ENCODE results near the gene SGO1.

DNA sequence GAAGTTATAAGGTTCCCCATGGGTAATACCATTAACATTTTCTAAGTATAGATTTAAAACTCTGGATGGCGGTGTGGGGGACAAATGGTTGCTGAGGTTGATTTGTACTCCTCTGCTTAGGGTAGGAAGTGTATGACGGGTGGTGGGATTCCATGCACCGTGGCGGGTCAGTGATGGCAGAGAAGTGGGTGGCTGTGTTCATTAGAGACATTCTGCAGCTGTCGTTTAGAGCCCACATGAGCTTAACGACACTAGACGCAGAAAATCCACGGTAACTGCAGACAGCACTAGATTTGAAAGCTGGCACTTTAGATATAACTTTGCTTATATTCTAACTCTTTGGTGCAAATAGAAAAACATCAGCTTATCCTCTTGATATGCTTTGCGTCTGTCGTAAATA lies 37.5 kb downstream of the SGO1 start:
- no peak for TF ChIP-seq EZH2 (IDR thresholded peaks at IDR 0.05; ENCODE audit: borderline replicate concordance, low read depth, low read length, poor library complexity, severe bottlenecking)
- TF ChIP-seq, protein P1, sequence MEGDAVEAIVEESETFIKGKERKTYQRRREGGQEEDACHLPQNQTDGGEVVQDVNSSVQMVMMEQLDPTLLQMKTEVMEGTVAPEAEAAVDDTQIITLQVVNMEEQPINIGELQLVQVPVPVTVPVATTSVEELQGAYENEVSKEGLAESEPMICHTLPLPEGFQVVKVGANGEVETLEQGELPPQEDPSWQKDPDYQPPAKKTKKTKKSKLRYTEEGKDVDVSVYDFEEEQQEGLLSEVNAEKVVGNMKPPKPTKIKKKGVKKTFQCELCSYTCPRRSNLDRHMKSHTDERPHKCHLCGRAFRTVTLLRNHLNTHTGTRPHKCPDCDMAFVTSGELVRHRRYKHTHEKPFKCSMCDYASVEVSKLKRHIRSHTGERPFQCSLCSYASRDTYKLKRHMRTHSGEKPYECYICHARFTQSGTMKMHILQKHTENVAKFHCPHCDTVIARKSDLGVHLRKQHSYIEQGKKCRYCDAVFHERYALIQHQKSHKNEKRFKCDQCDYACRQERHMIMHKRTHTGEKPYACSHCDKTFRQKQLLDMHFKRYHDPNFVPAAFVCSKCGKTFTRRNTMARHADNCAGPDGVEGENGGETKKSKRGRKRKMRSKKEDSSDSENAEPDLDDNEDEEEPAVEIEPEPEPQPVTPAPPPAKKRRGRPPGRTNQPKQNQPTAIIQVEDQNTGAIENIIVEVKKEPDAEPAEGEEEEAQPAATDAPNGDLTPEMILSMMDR (conservative IDR thresholded peaks at IDR 0.05; ENCODE audit: low read depth, low read length): no peak

Data from A673 (cell line).